K562 (cell line): ENCODE measurements around the gene APC. TPM values are rescaled to one million over a fixed set of nuclear protein-coding genes. Genes with fewer than 3 reads are reported as not detected.

ENCODE experiments used
- ATF2 ChIP-seq: sonication (generic); formaldehyde crosslinking; IDR thresholded peaks from 2 replicates; pipeline ENCODE4 v1.8.1; 2022; ENCODE audit warnings: missing genetic modification reagents
- E2F3 ChIP-seq: fragments of 250-450 bp; sonication (Bioruptor Pico); IDR thresholded peaks from 2 replicates; pipeline ENCODE4 v1.4.0; 2020; ENCODE audit warnings: mild to moderate bottlenecking
- ELK3 ChIP-seq: fragments of 450-650 bp; formaldehyde crosslinking; IDR thresholded peaks from 2 replicates; pipeline ENCODE4 v1.4.0; 2020; ENCODE audit warnings: mild to moderate bottlenecking
- FOSL1 ChIP-seq: fragments of 200-800 bp; sonication (Bioruptor generic); conservative IDR thresholded peaks from 2 replicates; pipeline ENCODE4 v1.6.1; 2016; ENCODE audit warnings: missing genetic modification characterization, missing compliant biosample characterization
- GTF2F1 ChIP-seq: IDR thresholded peaks from 2 replicates; pipeline ENCODE4 v1.6.1; 2011; ENCODE audit warnings: low read depth, low read length, improper control_type of control experiment
- LARP7 ChIP-seq: fragments of 450-650 bp; IDR thresholded peaks from 2 replicates; pipeline ENCODE4 v1.6.1; 2016
- MBD1 ChIP-seq: fragments of 250-450 bp; sonication (Bioruptor Pico); IDR thresholded peaks from 2 replicates; pipeline ENCODE4 v1.8.0; 2022; ENCODE audit warnings: inconsistent platforms
- MTA1 ChIP-seq: fragments of 450-650 bp; IDR thresholded peaks from 2 replicates; pipeline ENCODE4 v1.6.1; 2017; ENCODE audit warnings: borderline replicate concordance
- NCOR1 ChIP-seq: fragments of 450-650 bp; IDR thresholded peaks from 2 replicates; pipeline ENCODE4 v1.6.1; 2016; ENCODE audit warnings: mild to moderate bottlenecking, moderate library complexity
- PBX2 ChIP-seq, 2 experiments: IDR thresholded peaks in 1 of 2; conservative IDR thresholded peaks in 1 of 2; 2 replicates each; pipeline ENCODE4 v1.6.1; 2016; ENCODE audit warnings: low read depth in 2 of 2, mild to moderate bottlenecking in 1 of 2, missing compliant biosample characterization in 1 of 2, missing genetic modification characterization in 1 of 2, moderate library complexity in 1 of 2
- PURB ChIP-seq: sonication (generic); formaldehyde crosslinking; IDR thresholded peaks from 2 replicates; pipeline ENCODE4 v1.9.0; 2021; ENCODE audit warnings: low read depth, mild to moderate bottlenecking, missing genetic modification reagents
- RAD21 ChIP-seq, 2 experiments: fragments of 250-450 bp in 1 of 2; fragments of 450-650 bp in 1 of 2; sonication (Bioruptor Pico) in 1 of 2; formaldehyde crosslinking in 1 of 2; IDR thresholded peaks in 1 of 2; conservative IDR thresholded peaks in 1 of 2; 2 replicates each; pipeline versions ENCODE4 v1.4.0 to v1.8.0; 2020 to 2022; ENCODE audit warnings: mild to moderate bottlenecking in 2 of 2, moderate library complexity in 1 of 2
- SMAD4 ChIP-seq: fragments of 250-450 bp; sonication (Bioruptor Pico); conservative IDR thresholded peaks from 2 replicates; pipeline ENCODE4 v1.8.0; 2021; ENCODE audit warnings: inconsistent platforms, mild to moderate bottlenecking, moderate library complexity
- SNIP1 ChIP-seq: fragments of 450-650 bp; IDR thresholded peaks from 2 replicates; pipeline ENCODE4 v1.7.1; 2017; ENCODE audit warnings: low read depth, mild to moderate bottlenecking
- TAF9B ChIP-seq: fragments of 450-650 bp; IDR thresholded peaks from 2 replicates; pipeline ENCODE4 v1.6.1; 2018; ENCODE audit warnings: mild to moderate bottlenecking; ENCODE audit not compliant: partially characterized antibody
- TBL1XR1 ChIP-seq, 2 experiments: IDR thresholded peaks; 2 replicates each; pipeline ENCODE4 v1.6.1; 2012; ENCODE audit warnings: improper control_type of control experiment in 2 of 2, low read length in 2 of 2, mild to moderate bottlenecking in 1 of 2
- TBP ChIP-seq: optimal IDR thresholded peaks from 2 replicates; pipeline ENCODE3; 2011; ENCODE audit warnings: low read depth, low read length, improper control_type of control experiment
- TCFL5 ChIP-seq: fragments of 250-450 bp; sonication (Bioruptor Pico); conservative IDR thresholded peaks from 2 replicates; pipeline ENCODE4 v1.6.1; 2021; ENCODE audit warnings: mild to moderate bottlenecking, moderate library complexity, matching md5 sums
- ZNF511 ChIP-seq: sonication (generic); formaldehyde crosslinking; IDR thresholded peaks from 2 replicates; pipeline ENCODE4 v1.8.0; 2022; ENCODE audit warnings: mild to moderate bottlenecking, missing genetic modification reagents
- polyA plus RNA-seq, 8 experiments: library from polyadenylated mRNA; depleted of rRNA in 4 of 8; stranded (reverse) in 5 of 8; unstranded in 3 of 8; fragments of >200 nt; fragmentation: Nextera tagmentation in 2 of 8; fragmentation: Illumina TruSeq in 1 of 8; extraction: Ambion mirVana in 2 of 8; extraction: Trizol in 1 of 8; gene quantifications; 2 replicates each; pipeline versions ENCODE4 v1.2.1 to v1.2.3, GENCODE V29; 2011 to 2014; ENCODE audit warnings: inconsistent platforms in 1 of 8, missing spikeins in 1 of 8
- total RNA-seq, 7 experiments: library from RNA; depleted of rRNA in 6 of 7; stranded (reverse); fragments of >200 nt in 6 of 7; fragmentation: Illumina TruSeq in 2 of 7; extraction: Trizol in 2 of 7; gene quantifications; 2 replicates each; pipeline versions ENCODE4 v1.2.1 to v1.2.3, GENCODE V29; 2011 to 2021; ENCODE audit warnings: low replicate concordance in 1 of 7

APC gene
- total and polyA plus RNA-seq, 9 of the 15 experiments (the other 6 are each of a cell fraction or from before 2014, with no cell fraction given), result 5.7 to 29.5 (median 15.4) TPM

GRCh38 chr5:112848116-112848811 lies 110.6 kb downstream of the APC start (continued):
- TF ChIP-seq PBX2 (CRISPR knock-in tag; IDR thresholded peaks at IDR 0.05; ENCODE audit: low read depth), result no peak
- 0 out of 2 replicates have a peak, but pooled peaks have one; percentile 12 for TF ChIP-seq PBX2 (tag; conservative IDR thresholded peaks at IDR 0.05; ENCODE audit: low read depth)
- TF ChIP-seq TBL1XR1 (IDR thresholded peaks at IDR 0.05; ENCODE audit: low read length in 2 of 2), result no peak
- no peak for TF ChIP-seq SNIP1
- no peak for TF ChIP-seq FOSL1 (tag)
- TF ChIP-seq MBD1 (CRISPR knock-in tag), result no peak
- TF ChIP-seq ELK3 (CRISPR knock-in tag), result no peak
- no peak for TF ChIP-seq MTA1
- no peak for TF ChIP-seq TAF9B
- no peak for TF ChIP-seq SMAD4 (CRISPR knock-in tag)
- no peak for TF ChIP-seq ATF2
- TF ChIP-seq LARP7, result no peak
- TF ChIP-seq NCOR1, result no peak
- TF ChIP-seq PURB, result no peak
- TF ChIP-seq TCFL5 (CRISPR knock-in tag), result no peak
- TF ChIP-seq GTF2F1, result no peak
- TF ChIP-seq ZNF511, result no peak
- TF ChIP-seq TBP, result peak; percentile 29
- no peak for TF ChIP-seq E2F3 (CRISPR knock-in tag)
- peak in 1 of 2 experiments; percentile 68; a peak in 2 of 4 replicates for TF ChIP-seq RAD21 (CRISPR knock-in tag; conservative IDR thresholded peaks at IDR 0.05 in 1 of 2, IDR thresholded peaks at IDR 0.05 in 1 of 2)
